K562 (cell line): ENCODE results near the gene CHCHD6. TPM values are rescaled to one million over a fixed set of nuclear protein-coding genes. Genes with fewer than 3 reads are reported as not detected.

Source experiments
- ATAC-seq: fragments of 200-7000 bp; cut with Tn5 transposase; 3 replicates; pipeline ENCODE4 v1.9.1; 2020; ENCODE audit warnings: moderate library complexity
- BruUV-seq: library from RNA; stranded (reverse); fragments of 400-500 nt; replicated peaks from 2 replicates; lab custom pipeline; 2021; lab: Mats Ljungman, UMichigan
- CTCF ChIA-PET: fragments of 300-600 bp; formaldehyde crosslinking; extraction: SDS; loops from one replicate; lab custom pipeline; 2021; ENCODE audit warnings: low intra/inter-chr PET ratio; lab: Yijun Ruan, JAX
- POLR2A ChIA-PET: fragments of 300-600, 350-650 bp; sonication (Branson Sonifier 250); formaldehyde crosslinking; extraction: SDS; loops from one replicate; lab custom pipeline; 2021; ENCODE audit warnings: antibody characterized with exemption, inconsistent platforms; lab: Yijun Ruan, JAX
- DNase-seq, 4 experiments: peaks; one replicate each; pipeline versions ENCODE4 v3.0.0 to v3.0.0-alpha.2; 2011 to 2018; ENCODE audit warnings: low spot score in 3 of 4, mixed read lengths in 3 of 4; ENCODE audit errors: extremely low read depth in 1 of 4
- FAIRE-seq: peaks from 2 replicates; lab custom pipeline; 2011; peaks lifted over from hg19 to GRCh38; lab: Jason Lieb, UNC
- H2AFZ ChIP-seq: 2 replicates; pipeline ENCODE4 v1.6.0; 2011; ENCODE audit warnings: low read depth, low read length, control low read depth, inconsistent platforms
- H3K27ac ChIP-seq: fragments of 200-600 bp; 3 replicates; pipeline ENCODE4 v1.8.0; 2011; ENCODE audit warnings: low read depth, mild to moderate bottlenecking, control low read depth, inconsistent platforms, low read length, moderate library complexity, mixed read lengths; ENCODE audit errors: extremely low read depth
- H3K27me3 ChIP-seq, 2 experiments: fragments of 300-600 bp in 1 of 2; 2 replicates in 1 of 2; 3 replicates in 1 of 2; pipeline versions ENCODE4 v1.6.0 to v1.8.0; 2011; ENCODE audit warnings: inconsistent platforms in 2 of 2, low read length in 2 of 2, mild to moderate bottlenecking in 1 of 2, mixed read lengths in 1 of 2, moderate library complexity in 1 of 2; ENCODE audit not compliant: control insufficient read depth in 2 of 2, insufficient read depth in 2 of 2
- H3K36me3 ChIP-seq: fragments of 300-600 bp; 3 replicates; pipeline ENCODE4 v1.8.0; 2011; ENCODE audit warnings: mild to moderate bottlenecking, low read length, inconsistent platforms; ENCODE audit not compliant: control insufficient read depth, insufficient read depth
- H3K4me1 ChIP-seq, 2 experiments: fragments of 200-600 bp in 1 of 2; replicated peaks in 1 of 2; 2 replicates in 1 of 2; 3 replicates in 1 of 2; pipeline versions ENCODE4 v1.5.1 to v1.8.0; 2011; ENCODE audit warnings: inconsistent platforms in 2 of 2, low read length in 2 of 2, mild to moderate bottlenecking in 1 of 2, mixed read lengths in 1 of 2, moderate library complexity in 1 of 2; ENCODE audit not compliant: control insufficient read depth in 2 of 2, insufficient read depth in 2 of 2
- H3K4me2 ChIP-seq: 2 replicates; pipeline ENCODE4 v1.6.1; 2011; ENCODE audit warnings: low read length, control low read depth, inconsistent platforms, mixed read lengths; ENCODE audit not compliant: insufficient read depth
- H3K4me3 ChIP-seq: fragments of 200-600 bp; sonication (generic), shearing (Covaris generic); 2 replicates; pipeline ENCODE4 v1.5.1; 2016; ENCODE audit warnings: control low read depth, inconsistent platforms
- H3K79me2 ChIP-seq: fragments of 200-600 bp; 3 replicates; pipeline ENCODE4 v1.8.0; 2011; ENCODE audit warnings: low read length, inconsistent platforms; ENCODE audit not compliant: control insufficient read depth, insufficient read depth
- H3K9ac ChIP-seq, 2 experiments: 2 replicates each; pipeline versions ENCODE4 v1.6.0 to v1.6.1; 2011; ENCODE audit warnings: low read depth in 2 of 2, low read length in 2 of 2, control low read depth in 1 of 2, inconsistent platforms in 1 of 2, mild to moderate bottlenecking in 1 of 2, mixed read lengths in 1 of 2; ENCODE audit not compliant: insufficient read depth in 1 of 2
- H3K9me1 ChIP-seq: one replicate; pipeline ENCODE4 v1.6.0; 2011; ENCODE audit warnings: inconsistent platforms, mild to moderate bottlenecking, low read length, moderate library complexity; ENCODE audit not compliant: control insufficient read depth, insufficient read depth
- H3K9me3 ChIP-seq: replicated peaks from 2 replicates; pipeline ENCODE4 v1.5.1; 2011; ENCODE audit warnings: low read depth, low read length, inconsistent platforms; ENCODE audit not compliant: control insufficient read depth, insufficient read depth
- H4K20me1 ChIP-seq: replicated peaks from 2 replicates; pipeline ENCODE4 v1.6.1; 2011; ENCODE audit warnings: low read length, inconsistent platforms, mixed read lengths; ENCODE audit not compliant: control insufficient read depth, insufficient read depth
- CTCFL ChIP-seq: IDR thresholded peaks from 2 replicates; pipeline ENCODE4 v1.6.1; 2011; ENCODE audit warnings: borderline replicate concordance, low read depth, mild to moderate bottlenecking, moderate library complexity, low read length; ENCODE audit not compliant: insufficient read depth, poor library complexity, severe bottlenecking
- GTF3C2 ChIP-seq: IDR thresholded peaks from 3 replicates; pipeline ENCODE4 v1.6.1; 2011; ENCODE audit warnings: borderline replicate concordance, mild to moderate bottlenecking, moderate library complexity; ENCODE audit not compliant: insufficient read length; ENCODE audit errors: extremely low read depth
- HDAC6 ChIP-seq: IDR thresholded peaks from 2 replicates; pipeline ENCODE4 v1.6.1; 2012; ENCODE audit warnings: low read depth, mild to moderate bottlenecking, control low read depth, inconsistent platforms, low read length, moderate library complexity
- KLF10 ChIP-seq: fragments of 250-450 bp; sonication (Bioruptor Pico); IDR thresholded peaks from 2 replicates; pipeline ENCODE4 v1.6.1; 2021; ENCODE audit warnings: matching md5 sums
- SMARCB1 ChIP-seq: IDR thresholded peaks from 2 replicates; pipeline ENCODE4 v1.6.1; 2011; ENCODE audit warnings: improper control_type of control experiment, low read depth; ENCODE audit not compliant: insufficient read length
- ZNF184 ChIP-seq: sonication (generic); formaldehyde crosslinking; IDR thresholded peaks from 2 replicates; pipeline ENCODE4 v1.5.0; 2020; ENCODE audit warnings: missing genetic modification reagents
- ZNF274 ChIP-seq: IDR thresholded peaks from 2 replicates; pipeline ENCODE4 v1.6.1; 2011; ENCODE audit warnings: low read depth, mild to moderate bottlenecking, low read length, moderate library complexity, borderline replicate concordance
- WGBS: fragments of 100-300 bp; shearing (Covaris generic); methylation state at CpG from one replicate; pipeline ENCODE4 v1.1.6; 2016; ENCODE audit warnings: low coverage, mixed read lengths; ENCODE audit not compliant: insufficient coverage; ENCODE audit errors: missing lambda C conversion rate; 5-methylcytosine and 5-hydroxymethylcytosine counted together
- in situ Hi-C: fragments of 300-500 bp; cut with MboI; formaldehyde crosslinking; loops from 4 replicates; pipeline ENCODE4 v1.15.0; 2018; ENCODE audit warnings: inconsistent platforms, mixed read lengths
- intact Hi-C: fragments of 100-400 bp; cut with micrococcal nuclease; formaldehyde crosslinking; loops from 2 replicates; pipeline ENCODE4 v1.14.2; 2022
- polyA plus RNA-seq, 8 experiments: library from polyadenylated mRNA; depleted of rRNA in 4 of 8; stranded (reverse) in 5 of 8; unstranded in 3 of 8; fragments of >200 nt; fragmentation: Nextera tagmentation in 2 of 8; fragmentation: Illumina TruSeq in 1 of 8; extraction: Ambion mirVana in 2 of 8; extraction: Trizol in 1 of 8; gene quantifications; 2 replicates each; pipeline versions ENCODE4 v1.2.1 to v1.2.3, GENCODE V29; 2011 to 2014; ENCODE audit warnings: inconsistent platforms in 1 of 8, missing spikeins in 1 of 8
- total RNA-seq, 7 experiments: library from RNA; depleted of rRNA in 6 of 7; stranded (reverse); fragments of >200 nt in 6 of 7; fragmentation: Illumina TruSeq in 2 of 7; extraction: Trizol in 2 of 7; gene quantifications; 2 replicates each; pipeline versions ENCODE4 v1.2.1 to v1.2.3, GENCODE V29; 2011 to 2021; ENCODE audit warnings: low replicate concordance in 1 of 7

CHCHD6 gene
- total and polyA plus RNA-seq, 9 of the 15 experiments (the other 6 are each of a cell fraction or from before 2014, with no cell fraction given) = 4.6 to 18.6 (median 10.9) TPM

GRCh38 chr3:126921085-126921824 is 217.2 kb downstream of the CHCHD6 start:
- WGBS = 63% methylated on average over 5 of the region's 5 CpGs
- Histone ChIP-seq H3K9me3 (no peaks in the 10 kb centered on the region), H3K36me3 (no peaks in the 10 kb centered on the region), H3K4me3 (no peak overlapping the region), H3K4me2 (no peak overlapping the region), H3K27ac (no peak overlapping the region; the same call in 2 of the 3 replicates), H3K4me1 (peaks cover 0 to 26% of the 10 kb centered on the region in 2 experiments; a peak in 4 of 5 replicates), H3K9ac (no peak overlapping the region), H3K79me2 (no peaks in the 10 kb centered on the region; the same call in 1 of the 3 replicates), H2AFZ (no peak overlapping the region), H3K9me1 (no peaks in the 10 kb centered on the region), H3K27me3 (no peaks in the 10 kb centered on the region), H4K20me1 (no peaks in the 10 kb centered on the region)
- no TSS peak for BruUV-seq
- CTCF ChIA-PET = no interaction called here
- in situ Hi-C loops = no loop called here
- FAIRE-seq (peak; percentile 11), DNase-seq (no peak), ATAC-seq (no peak)
- TF ChIP-seq SMARCB1 (no peak), ZNF274 (no peak)
- intact Hi-C loops = no loop called here
- POLR2A ChIA-PET = interaction anchor here (2.0 kb wide), 1 partner anchor 9 kb away, joined by 11 read pairs; no protein-coding TSS in a partner anchor

GRCh38 chr3:126922466-126922865 is 218.4 kb downstream of the CHCHD6 start:
- H3K4me1 ChIP-seq = peaks cover 7 to 32% of the 10 kb centered on the region in 2 experiments
- H3K79me2 ChIP-seq = peaks cover 2% of the 10 kb centered on the region; the same call in 2 of the 3 replicates
- H3K27me3 ChIP-seq = no peaks in the 10 kb centered on the region
- no peaks in the 10 kb centered on the region for H4K20me1 ChIP-seq
- no peak overlapping the region for H3K4me2 ChIP-seq
- BruUV-seq = no TSS peak
- H3K9ac ChIP-seq = no peak overlapping the region
- in situ Hi-C loops = no loop called here
- no peak for DNase-seq
- H3K9me3 ChIP-seq = no peaks in the 10 kb centered on the region
- CTCF ChIA-PET = no interaction called here
- intact Hi-C loops = no loop called here
- H3K36me3 ChIP-seq = no peaks in the 10 kb centered on the region
- no peak overlapping the region; the same call in 2 of the 3 replicates for H3K27ac ChIP-seq
- no peak overlapping the region for H2AFZ ChIP-seq
- no peak overlapping the region for H3K4me3 ChIP-seq
- no peaks in the 10 kb centered on the region for H3K9me1 ChIP-seq
- FAIRE-seq = no peak
- POLR2A ChIA-PET = interaction anchor here (2.0 kb wide), 1 partner anchor 10 kb away, joined by 11 read pairs; no protein-coding TSS in a partner anchor
- ATAC-seq = no peak
- WGBS = 92% methylated on average over 2 of the region's 4 CpGs
- TF ChIP-seq KLF10 (CRISPR knock-in tag) (no peak), ZNF184 (CRISPR knock-in tag) (no peak), GTF3C2 (no peak), CTCFL (no peak), HDAC6 (no peak)
